ENCODE data around the gene CACNG8.
"Not testable (repeated sequence)": the region's sequence is repeated elsewhere in the genome, so short reads cannot be mapped to it uniquely, and the experiment has no call there.

The CACNG8 gene

GRCh38 chr19:53962887-53963431 is at the start of gene CACNG8:
CACNG8 (plus strand) TSS chr19:53962937.
- no peak for DNase-seq

DNA sequence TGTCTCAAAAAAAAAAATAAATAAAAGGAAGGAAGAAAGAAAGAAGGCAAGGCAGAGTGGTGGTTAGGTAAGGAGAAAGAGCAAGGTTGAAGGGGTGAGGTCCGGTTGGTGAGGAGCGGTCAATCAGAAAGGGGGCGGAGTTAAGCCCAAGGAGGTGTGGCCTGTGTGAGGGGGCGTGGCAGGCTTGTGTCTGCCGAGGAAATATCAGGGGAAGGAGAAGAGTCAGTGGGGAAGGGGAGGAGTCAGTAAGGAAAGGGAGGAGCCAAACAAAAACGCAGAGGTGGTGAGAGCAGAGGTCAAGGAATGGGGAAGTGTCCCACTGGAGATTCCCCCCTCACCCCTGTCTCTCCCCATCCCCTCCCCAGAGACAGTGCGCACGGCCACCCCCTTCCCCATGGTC is 47.7 kb upstream of the CACNG8 start:
- DNase-seq = no peak

- no peak for DNase-seq
These were observed 46.7 kb upstream of the CACNG8 start for GRCh38 chr19:53916004-53916403.

GRCh38 chr19:53917356-53917755 is 45.4 kb upstream of the CACNG8 start:
- no peak for DNase-seq

DNA sequence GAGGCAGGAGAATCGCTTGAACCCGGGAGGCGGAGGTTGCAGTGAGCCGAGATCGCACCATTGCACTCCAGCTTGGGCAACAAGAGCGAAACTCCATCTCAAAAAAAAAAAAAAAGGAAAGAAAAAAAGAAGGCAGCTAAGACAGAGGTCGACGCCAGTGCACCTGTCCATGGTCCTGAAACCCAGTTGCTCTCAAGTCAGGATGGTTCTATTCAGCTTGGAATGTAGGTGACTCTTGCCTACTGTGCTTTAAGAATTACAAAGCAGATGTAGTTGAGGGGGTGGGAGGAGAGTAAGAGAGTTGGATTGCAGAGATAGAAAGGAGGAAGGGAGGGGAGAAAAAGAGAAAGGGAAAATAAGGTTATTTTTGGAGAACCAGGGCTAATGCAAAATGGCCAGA is 35.0 kb upstream of the CACNG8 start:
- DNase-seq = no peak

- DNase-seq = no peak
These were observed 26.7 kb upstream of the CACNG8 start for GRCh38 chr19:53936029-53936428.

GRCh38 chr19:53942001-53942786 is 20.5 kb upstream of the CACNG8 start:
- DNase-seq = no peak

- no peak for DNase-seq
These were observed 18.3 kb upstream of the CACNG8 start for GRCh38 chr19:53944416-53944815.

DNA sequence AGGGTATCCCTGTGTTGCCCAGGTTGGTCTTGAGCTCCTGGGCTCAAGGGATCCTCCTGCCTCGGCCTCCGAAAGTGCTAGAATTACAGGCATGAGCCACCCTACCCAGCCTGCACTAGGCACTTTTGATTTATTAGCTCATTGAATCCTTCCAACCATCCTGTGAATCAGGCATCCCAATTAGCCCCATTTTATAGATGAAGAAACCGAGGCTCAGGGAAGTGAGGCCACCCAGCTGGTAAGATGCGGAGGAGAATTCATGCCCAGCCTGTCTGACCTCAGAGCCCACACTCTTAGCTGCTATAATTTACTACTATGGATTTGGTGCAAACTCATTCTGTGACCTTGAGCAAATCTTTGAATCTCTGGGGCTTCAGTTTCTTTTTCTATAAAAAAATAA is 17.8 kb upstream of the CACNG8 start:
- DNase-seq = no peak

GRCh38 chr19:53945441-53945840 is 17.3 kb upstream of the CACNG8 start:
- no peak for DNase-seq

- DNase-seq = no peak
These were observed 16.7 kb upstream of the CACNG8 start for GRCh38 chr19:53945998-53946397.

- no peak for DNase-seq
These were observed 15.1 kb upstream of the CACNG8 start for GRCh38 chr19:53947624-53948023.

- DNase-seq = not testable (repeated sequence)
These were observed 14.1 kb upstream of the CACNG8 start for GRCh38 chr19:53948611-53949010.

- DNase-seq = no peak
These were observed 11.3 kb upstream of the CACNG8 start for GRCh38 chr19:53951436-53951835.

GRCh38 chr19:53951947-53952346 is 10.8 kb upstream of the CACNG8 start:
- DNase-seq = no peak

DNA sequence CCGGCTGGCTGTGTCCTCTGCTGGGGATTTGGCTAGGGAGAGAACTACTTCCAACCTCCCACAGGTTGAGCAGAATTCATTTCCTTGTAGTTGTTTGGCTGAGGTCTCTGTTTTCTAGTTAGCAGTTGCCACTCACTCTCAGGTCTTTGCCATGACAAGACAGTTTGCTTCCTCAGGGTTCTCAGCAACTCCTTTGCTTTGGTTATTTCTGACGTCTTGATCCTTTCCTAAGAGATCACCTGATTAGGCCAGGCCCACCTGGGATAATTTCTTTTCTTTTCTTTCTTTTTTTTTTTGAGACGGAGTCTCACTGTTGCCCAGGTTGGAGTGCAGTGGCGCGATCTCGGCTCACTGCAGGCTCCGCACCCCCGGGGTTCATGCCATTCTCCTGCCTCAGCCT is 9.4 kb upstream of the CACNG8 start:
- no peak for DNase-seq

- DNase-seq = no peak
These were observed 5.1 kb upstream of the CACNG8 start for GRCh38 chr19:53957448-53958167.

GRCh38 chr19:53958168-53958571 is 4.6 kb upstream of the CACNG8 start:
- peak; percentile 10 for DNase-seq

DNA sequence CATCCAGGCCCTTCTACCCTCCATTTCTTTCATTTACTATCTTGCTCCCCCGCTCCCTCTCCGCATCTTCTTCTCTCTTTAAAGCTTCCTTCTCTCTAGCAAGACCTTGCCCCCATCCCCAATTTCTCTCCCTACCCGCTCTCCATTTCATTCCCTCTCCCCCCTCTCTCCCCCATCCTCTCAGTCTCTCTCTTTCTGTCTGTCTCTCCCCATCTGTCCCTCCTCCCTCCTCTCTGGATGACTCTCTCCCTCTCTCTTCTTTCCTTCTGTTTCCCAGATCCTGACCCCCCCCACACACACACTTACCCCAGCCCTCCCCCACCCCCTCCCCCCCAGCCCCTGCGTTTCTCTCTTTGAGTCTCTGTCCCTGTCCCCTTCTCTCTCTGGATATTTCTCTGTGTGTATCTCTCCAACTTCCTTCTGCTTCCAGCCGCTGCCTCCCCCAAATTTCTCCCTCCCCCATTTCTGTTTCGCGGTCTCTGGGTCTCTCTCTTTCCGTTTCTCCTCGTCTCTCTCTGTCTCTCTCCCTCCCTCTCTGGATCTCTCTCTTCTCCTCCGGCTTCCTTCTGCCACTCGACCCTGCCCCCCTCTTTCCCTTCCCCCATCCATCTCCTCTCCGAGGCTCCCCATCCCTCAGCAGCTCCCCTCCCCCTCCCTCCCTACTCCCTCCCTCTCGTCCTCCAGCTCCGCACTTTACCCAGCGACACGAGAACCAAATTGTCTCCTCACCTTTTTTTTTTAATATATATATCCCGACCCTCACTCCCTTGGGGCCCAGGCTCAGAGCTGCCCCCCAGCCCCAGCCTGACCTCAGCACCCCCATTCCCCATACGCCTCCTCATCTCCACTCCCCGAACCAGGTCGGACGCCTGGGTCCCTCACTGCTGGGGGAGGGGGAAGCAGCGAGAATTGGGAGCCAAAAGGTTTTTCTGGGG is 3.6 kb upstream of the CACNG8 start:
- DNase-seq = no peak

DNA sequence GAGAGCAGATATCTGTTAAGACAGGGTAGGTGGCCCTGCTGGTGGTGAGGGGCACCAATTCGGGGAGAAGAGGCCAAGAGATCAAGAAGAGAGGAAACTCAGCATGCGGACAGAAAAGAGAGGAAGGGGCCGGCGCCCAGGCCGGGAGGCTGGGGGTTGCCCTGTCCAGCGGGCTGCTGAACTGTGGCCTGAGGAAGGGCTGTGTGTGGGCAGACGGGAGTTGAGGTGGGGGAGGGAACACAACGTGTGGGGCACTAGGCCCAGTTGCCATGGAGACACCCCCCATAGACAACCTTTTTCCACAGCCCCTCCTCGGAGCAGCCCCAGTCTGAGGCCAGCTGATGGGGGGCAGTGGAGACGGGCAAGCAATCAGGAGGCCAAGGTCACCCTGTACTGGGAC is 2.5 kb upstream of the CACNG8 start:
- DNase-seq = no peak

DNA sequence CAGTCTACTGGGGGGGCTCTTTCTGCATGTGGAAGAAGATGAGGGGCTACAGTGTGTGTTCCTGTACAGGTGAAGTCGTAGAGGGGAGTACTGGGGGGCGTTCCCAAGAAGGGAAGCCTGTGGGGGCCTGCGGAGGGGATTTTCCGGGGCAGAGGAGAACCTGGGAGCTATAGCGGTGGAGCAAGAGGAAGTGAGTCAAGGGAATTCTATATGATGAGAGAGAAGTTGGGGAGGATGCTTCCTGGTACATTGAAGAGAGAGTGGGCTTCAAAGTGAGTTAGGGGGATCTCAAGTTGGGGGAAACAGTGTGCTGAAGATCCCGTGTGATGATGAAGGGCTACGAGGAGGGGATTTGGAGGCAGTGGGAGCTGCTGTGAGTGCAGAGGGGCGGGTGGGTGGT is 1.9 kb upstream of the CACNG8 start:
- DNase-seq = no peak

GRCh38 chr19:53961523-53962356 is 997 bp upstream of the CACNG8 start:
- no peak for DNase-seq

Data from midbrain (tissue), 1 donor.